Smooth muscle cell (in vitro differentiated cells): ENCODE data around the gene SMCR8. TPM values are rescaled to one million over a fixed set of nuclear protein-coding genes. Genes with fewer than 3 reads are reported as not detected.
"Not testable (repeated sequence)": the region's sequence is repeated elsewhere in the genome, so short reads cannot be mapped to it uniquely, and the experiment has no call there.

Experiments used
- DNase-seq: peaks from one replicate; lab custom pipeline; 2025; ENCODE audit not compliant: unreplicated experiment; lab: John Stamatoyannopoulos, UW
- H2AFZ ChIP-seq: fragments of 200-600 bp; sonication (generic); 2 replicates; pipeline ENCODE4 v1.6.0; 2016; ENCODE audit warnings: antibody characterized with exemption, low read depth, mild to moderate bottlenecking
- H3F3A ChIP-seq: fragments of 200-600 bp; sonication (generic); 2 replicates; pipeline ENCODE4 v1.6.0; 2017; ENCODE audit warnings: antibody characterized with exemption, low read depth
- H3K27ac ChIP-seq: fragments of 200-600 bp; sonication (generic); 2 replicates; pipeline ENCODE4 v1.5.1; 2016; ENCODE audit warnings: low read depth, mild to moderate bottlenecking
- H3K27me3 ChIP-seq: fragments of 200-600 bp; sonication (generic); 2 replicates; pipeline ENCODE4 v1.6.1; 2016; ENCODE audit warnings: low read depth, mild to moderate bottlenecking
- H3K36me3 ChIP-seq: fragments of 200-600 bp; sonication (generic); 2 replicates; pipeline ENCODE4 v1.5.1; 2016; ENCODE audit warnings: low read depth
- H3K4me1 ChIP-seq: fragments of 200-600 bp; sonication (generic); 2 replicates; pipeline ENCODE4 v1.5.1; 2016; ENCODE audit warnings: low read depth
- H3K4me2 ChIP-seq: fragments of 200-600 bp; sonication (generic); 2 replicates; pipeline ENCODE4 v1.6.0; 2016; ENCODE audit warnings: mild to moderate bottlenecking
- H3K4me3 ChIP-seq: fragments of 200-600 bp; sonication (generic); 2 replicates; pipeline ENCODE4 v1.5.1; 2016; ENCODE audit warnings: mild to moderate bottlenecking
- H3K79me2 ChIP-seq: fragments of 200-600 bp; sonication (generic); 2 replicates; pipeline ENCODE4 v1.6.0; 2016; ENCODE audit warnings: low read depth, mild to moderate bottlenecking
- H3K9ac ChIP-seq: fragments of 200-600 bp; sonication (generic); 2 replicates; pipeline ENCODE4 v1.6.0; 2016; ENCODE audit warnings: low read depth
- H3K9me3 ChIP-seq: fragments of 200-600 bp; sonication (generic); replicated peaks from 2 replicates; pipeline ENCODE4 v1.5.1; 2016; ENCODE audit warnings: low read depth
- H4K20me1 ChIP-seq: fragments of 200-600 bp; sonication (generic); 2 replicates; pipeline ENCODE4 v1.6.0; 2016; ENCODE audit warnings: low read depth
- WGBS: methylation state at CpG from one replicate; pipeline ENCODE4 v1.1.7; 2016; ENCODE audit warnings: low lambda C conversion rate; 5-methylcytosine and 5-hydroxymethylcytosine counted together
- polyA plus RNA-seq: library from polyadenylated mRNA; unstranded; fragments of >200 nt; fragmentation: Nextera tagmentation; extraction: Ambion mirVana; gene quantifications from 2 replicates; pipeline ENCODE4 v1.2.1, GENCODE V29; 2016
- total RNA-seq: library from RNA; depleted of rRNA; stranded (reverse); fragments of >200 nt; gene quantifications from 2 replicates; pipeline ENCODE4 v1.2.3, GENCODE V29; 2014
- TF ChIP-seq, protein P1 (sequence below): fragments of 200-600 bp; sonication (generic); IDR thresholded peaks from 2 replicates; pipeline ENCODE4 v1.5.1; 2017; ENCODE audit warnings: borderline replicate concordance, mild to moderate bottlenecking, antibody characterized with exemption; ENCODE audit not compliant: insufficient read depth, poor library complexity, severe bottlenecking

Gene SMCR8
- total and polyA plus RNA-seq, 2 experiments from 2014 or later = 3.3 to 12.6 TPM

DNA sequence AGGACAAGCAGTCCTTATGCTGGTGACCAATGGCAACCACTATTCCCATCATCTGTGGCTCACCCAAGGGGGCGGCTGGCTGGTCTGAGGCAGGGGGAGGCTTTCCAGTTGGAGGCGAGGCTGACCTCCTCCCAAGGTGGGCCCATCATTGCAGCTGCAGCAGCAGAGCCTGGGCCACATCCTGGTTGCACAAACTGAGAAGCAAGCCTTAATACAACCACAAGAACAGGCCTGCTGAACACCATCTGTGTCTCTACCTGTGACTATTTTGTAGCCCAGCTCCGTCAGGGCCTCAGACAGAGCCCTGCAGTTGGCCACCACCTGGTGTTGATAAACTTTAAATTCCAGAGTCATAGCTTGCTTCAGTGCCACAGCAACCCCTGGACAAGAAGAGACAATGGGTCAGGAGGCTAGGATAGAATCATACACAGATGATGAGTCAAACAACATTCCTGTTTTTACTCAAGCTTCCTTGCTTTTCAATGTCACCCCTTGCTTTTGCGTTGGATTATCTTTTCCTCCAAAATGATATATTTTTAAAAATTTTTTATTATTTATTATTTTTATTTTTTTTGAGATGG is 17.9 kb downstream of the SMCR8 start:
- no peak overlapping the region for H3K27ac ChIP-seq
- H3K9ac ChIP-seq = no peak overlapping the region
- no peaks in the 10 kb centered on the region for H3F3A ChIP-seq
- no peak for DNase-seq
- TF ChIP-seq, protein P1, sequence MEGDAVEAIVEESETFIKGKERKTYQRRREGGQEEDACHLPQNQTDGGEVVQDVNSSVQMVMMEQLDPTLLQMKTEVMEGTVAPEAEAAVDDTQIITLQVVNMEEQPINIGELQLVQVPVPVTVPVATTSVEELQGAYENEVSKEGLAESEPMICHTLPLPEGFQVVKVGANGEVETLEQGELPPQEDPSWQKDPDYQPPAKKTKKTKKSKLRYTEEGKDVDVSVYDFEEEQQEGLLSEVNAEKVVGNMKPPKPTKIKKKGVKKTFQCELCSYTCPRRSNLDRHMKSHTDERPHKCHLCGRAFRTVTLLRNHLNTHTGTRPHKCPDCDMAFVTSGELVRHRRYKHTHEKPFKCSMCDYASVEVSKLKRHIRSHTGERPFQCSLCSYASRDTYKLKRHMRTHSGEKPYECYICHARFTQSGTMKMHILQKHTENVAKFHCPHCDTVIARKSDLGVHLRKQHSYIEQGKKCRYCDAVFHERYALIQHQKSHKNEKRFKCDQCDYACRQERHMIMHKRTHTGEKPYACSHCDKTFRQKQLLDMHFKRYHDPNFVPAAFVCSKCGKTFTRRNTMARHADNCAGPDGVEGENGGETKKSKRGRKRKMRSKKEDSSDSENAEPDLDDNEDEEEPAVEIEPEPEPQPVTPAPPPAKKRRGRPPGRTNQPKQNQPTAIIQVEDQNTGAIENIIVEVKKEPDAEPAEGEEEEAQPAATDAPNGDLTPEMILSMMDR = no peak
- no peaks in the 10 kb centered on the region for H3K4me1 ChIP-seq
- 81% methylated on average over 4 of the region's 4 CpGs for WGBS
- no peak overlapping the region for H3K4me2 ChIP-seq
- no peaks in the 10 kb centered on the region for H3K79me2 ChIP-seq
- no peaks in the 10 kb centered on the region for H3K36me3 ChIP-seq
- no peaks in the 10 kb centered on the region for H3K9me3 ChIP-seq
- no peaks in the 10 kb centered on the region for H3K27me3 ChIP-seq
- peaks cover 5% of the 10 kb centered on the region for H4K20me1 ChIP-seq
- no peak overlapping the region for H3K4me3 ChIP-seq
- H2AFZ ChIP-seq = no peak overlapping the region

DNA sequence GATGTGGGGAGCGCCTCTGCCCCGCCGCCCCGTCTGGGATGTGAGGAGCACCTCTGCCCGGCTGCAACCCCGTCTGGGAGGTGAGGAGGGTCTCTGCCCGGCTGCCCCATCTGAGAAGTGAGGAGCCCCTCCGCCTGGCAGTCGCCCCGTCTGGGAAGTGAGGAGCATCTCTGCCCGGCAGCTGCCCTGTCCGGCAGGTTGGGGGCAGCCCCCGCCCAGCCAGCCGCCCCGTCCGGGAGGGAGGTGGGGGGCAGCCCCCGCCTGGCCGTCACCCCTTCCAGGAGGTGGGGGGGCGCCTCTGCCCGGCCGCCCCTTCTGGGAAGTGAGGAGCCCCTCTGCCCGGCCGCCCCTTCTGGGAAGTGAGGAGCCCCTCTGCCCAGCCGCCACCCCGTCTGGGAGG is 23.1 kb downstream of the SMCR8 start:
- not testable (repeated sequence) for H3K4me2 ChIP-seq, H3K36me3 ChIP-seq, H3K27me3 ChIP-seq, H3K9ac ChIP-seq, H3K79me2 ChIP-seq, H2AFZ ChIP-seq, H3K4me1 ChIP-seq, H3K4me3 ChIP-seq, H4K20me1 ChIP-seq, DNase-seq, H3K9me3 ChIP-seq, H3K27ac ChIP-seq, H3F3A ChIP-seq
- WGBS = 100% methylated on average over 8 of the region's 25 CpGs

DNA sequence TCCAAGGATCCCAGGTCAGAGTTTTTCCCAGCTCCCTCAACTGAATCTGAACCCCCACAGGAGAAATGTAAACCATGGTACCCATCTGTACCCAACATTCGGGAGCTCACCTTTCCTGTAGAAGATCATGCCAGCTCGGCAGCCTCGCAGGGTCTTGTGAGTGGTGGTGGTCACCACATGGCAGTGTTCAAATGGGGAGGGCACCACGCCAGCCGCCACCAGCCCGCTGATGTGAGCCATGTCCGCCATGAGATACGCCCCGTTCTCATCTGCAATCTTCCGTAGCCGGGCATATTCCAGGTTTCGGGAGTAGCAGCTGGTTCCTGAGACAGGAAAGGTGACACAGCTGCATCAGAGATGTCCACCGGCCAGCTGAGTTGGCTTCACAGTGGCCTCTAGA is 24.8 kb downstream of the SMCR8 start:
- Histone ChIP-seq H4K20me1 (no peaks in the 10 kb centered on the region), H3F3A (no peaks in the 10 kb centered on the region), H3K4me1 (no peaks in the 10 kb centered on the region), H3K4me3 (no peak overlapping the region), H3K27me3 (no peaks in the 10 kb centered on the region), H3K79me2 (no peaks in the 10 kb centered on the region), H2AFZ (no peak overlapping the region), H3K9me3 (no peaks in the 10 kb centered on the region), H3K36me3 (no peaks in the 10 kb centered on the region), H3K4me2 (no peak overlapping the region), H3K9ac (no peak overlapping the region), H3K27ac (no peak overlapping the region)
- WGBS = 98% methylated on average over 13 of the region's 13 CpGs
- TF ChIP-seq, protein P1 = no peak
- no peak for DNase-seq

DNA sequence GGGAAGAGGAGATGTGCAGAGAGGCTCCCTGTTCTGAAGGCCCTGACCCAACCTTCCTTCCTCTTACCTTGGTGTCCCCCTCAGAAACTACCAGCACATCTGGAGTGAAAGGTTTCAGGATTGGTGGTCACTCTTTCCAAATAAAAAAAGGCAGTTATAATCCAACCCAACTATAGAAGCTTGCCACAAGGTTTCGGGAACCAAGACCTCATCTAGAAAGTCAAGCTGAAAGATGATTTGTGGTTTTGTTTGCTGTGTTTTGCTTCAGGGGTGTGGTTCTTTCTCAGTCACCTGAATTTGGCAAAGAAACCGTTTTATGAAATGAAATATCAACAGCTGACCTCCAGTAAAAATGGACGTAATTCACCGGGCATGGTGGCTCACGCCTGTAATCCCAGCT is 28.9 kb downstream of the SMCR8 start:
- Histone ChIP-seq H3K36me3 (no peaks in the 10 kb centered on the region), H3K9ac (no peak overlapping the region), H2AFZ (no peak overlapping the region), H3K4me3 (no peak overlapping the region), H3K27ac (no peak overlapping the region), H3K4me2 (no peak overlapping the region), H3K27me3 (no peaks in the 10 kb centered on the region), H3K9me3 (no peaks in the 10 kb centered on the region), H4K20me1 (no peaks in the 10 kb centered on the region), H3F3A (no peaks in the 10 kb centered on the region), H3K79me2 (no peaks in the 10 kb centered on the region), H3K4me1 (no peaks in the 10 kb centered on the region)
- DNase-seq = no peak
- TF ChIP-seq, protein P1 = no peak
- 98% methylated on average over 5 of the region's 5 CpGs for WGBS
